Smooth muscle cell (in vitro differentiated cells): Measurements from ENCODE around the gene LIN54. TPM values are rescaled to one million over a fixed set of nuclear protein-coding genes. Genes with fewer than 3 reads are reported as not detected.

ENCODE experiments used
- DNase-seq: peaks from one replicate; lab custom pipeline; 2025; ENCODE audit not compliant: unreplicated experiment; lab: John Stamatoyannopoulos, UW
- H2AFZ ChIP-seq: fragments of 200-600 bp; sonication (generic); 2 replicates; pipeline ENCODE4 v1.6.0; 2016; ENCODE audit warnings: antibody characterized with exemption, low read depth, mild to moderate bottlenecking
- H3F3A ChIP-seq: fragments of 200-600 bp; sonication (generic); 2 replicates; pipeline ENCODE4 v1.6.0; 2017; ENCODE audit warnings: antibody characterized with exemption, low read depth
- H3K27ac ChIP-seq: fragments of 200-600 bp; sonication (generic); 2 replicates; pipeline ENCODE4 v1.5.1; 2016; ENCODE audit warnings: low read depth, mild to moderate bottlenecking
- H3K27me3 ChIP-seq: fragments of 200-600 bp; sonication (generic); 2 replicates; pipeline ENCODE4 v1.6.1; 2016; ENCODE audit warnings: low read depth, mild to moderate bottlenecking
- H3K36me3 ChIP-seq: fragments of 200-600 bp; sonication (generic); 2 replicates; pipeline ENCODE4 v1.5.1; 2016; ENCODE audit warnings: low read depth
- H3K4me1 ChIP-seq: fragments of 200-600 bp; sonication (generic); 2 replicates; pipeline ENCODE4 v1.5.1; 2016; ENCODE audit warnings: low read depth
- H3K4me2 ChIP-seq: fragments of 200-600 bp; sonication (generic); 2 replicates; pipeline ENCODE4 v1.6.0; 2016; ENCODE audit warnings: mild to moderate bottlenecking
- H3K4me3 ChIP-seq: fragments of 200-600 bp; sonication (generic); 2 replicates; pipeline ENCODE4 v1.5.1; 2016; ENCODE audit warnings: mild to moderate bottlenecking
- H3K79me2 ChIP-seq: fragments of 200-600 bp; sonication (generic); 2 replicates; pipeline ENCODE4 v1.6.0; 2016; ENCODE audit warnings: low read depth, mild to moderate bottlenecking
- H3K9ac ChIP-seq: fragments of 200-600 bp; sonication (generic); 2 replicates; pipeline ENCODE4 v1.6.0; 2016; ENCODE audit warnings: low read depth
- H3K9me3 ChIP-seq: fragments of 200-600 bp; sonication (generic); replicated peaks from 2 replicates; pipeline ENCODE4 v1.5.1; 2016; ENCODE audit warnings: low read depth
- H4K20me1 ChIP-seq: fragments of 200-600 bp; sonication (generic); 2 replicates; pipeline ENCODE4 v1.6.0; 2016; ENCODE audit warnings: low read depth
- WGBS: methylation state at CpG from one replicate; pipeline ENCODE4 v1.1.7; 2016; ENCODE audit warnings: low lambda C conversion rate; 5-methylcytosine and 5-hydroxymethylcytosine counted together
- polyA plus RNA-seq: library from polyadenylated mRNA; unstranded; fragments of >200 nt; fragmentation: Nextera tagmentation; extraction: Ambion mirVana; gene quantifications from 2 replicates; pipeline ENCODE4 v1.2.1, GENCODE V29; 2016
- total RNA-seq: library from RNA; depleted of rRNA; stranded (reverse); fragments of >200 nt; gene quantifications from 2 replicates; pipeline ENCODE4 v1.2.3, GENCODE V29; 2014
- TF ChIP-seq, protein P1 (sequence below): fragments of 200-600 bp; sonication (generic); IDR thresholded peaks from 2 replicates; pipeline ENCODE4 v1.5.1; 2017; ENCODE audit warnings: borderline replicate concordance, mild to moderate bottlenecking, antibody characterized with exemption; ENCODE audit not compliant: insufficient read depth, poor library complexity, severe bottlenecking

LIN54 gene
- total and polyA plus RNA-seq, 2 experiments from 2014 or later, result 5.0 to 24.1 TPM

DNA sequence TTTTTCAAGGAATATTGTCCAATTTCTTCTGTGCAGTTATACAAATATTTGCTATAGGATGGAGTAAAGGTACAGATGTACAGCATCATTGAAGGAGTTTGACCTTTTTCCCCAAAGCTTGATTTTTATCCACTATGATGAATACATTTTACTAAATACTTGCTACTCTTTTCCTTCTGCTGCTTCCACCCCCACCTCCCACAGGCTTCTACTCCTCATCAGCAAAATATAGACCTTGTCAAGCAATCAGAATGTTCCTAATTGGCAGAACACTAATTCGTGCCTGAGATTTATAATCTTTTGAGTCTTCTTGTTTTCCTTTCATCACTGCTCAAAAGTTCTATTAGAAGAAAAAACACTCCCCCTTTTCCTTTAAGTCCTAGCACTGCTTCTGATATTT lies 113.9 kb downstream of the LIN54 start:
- TF ChIP-seq, protein P1, sequence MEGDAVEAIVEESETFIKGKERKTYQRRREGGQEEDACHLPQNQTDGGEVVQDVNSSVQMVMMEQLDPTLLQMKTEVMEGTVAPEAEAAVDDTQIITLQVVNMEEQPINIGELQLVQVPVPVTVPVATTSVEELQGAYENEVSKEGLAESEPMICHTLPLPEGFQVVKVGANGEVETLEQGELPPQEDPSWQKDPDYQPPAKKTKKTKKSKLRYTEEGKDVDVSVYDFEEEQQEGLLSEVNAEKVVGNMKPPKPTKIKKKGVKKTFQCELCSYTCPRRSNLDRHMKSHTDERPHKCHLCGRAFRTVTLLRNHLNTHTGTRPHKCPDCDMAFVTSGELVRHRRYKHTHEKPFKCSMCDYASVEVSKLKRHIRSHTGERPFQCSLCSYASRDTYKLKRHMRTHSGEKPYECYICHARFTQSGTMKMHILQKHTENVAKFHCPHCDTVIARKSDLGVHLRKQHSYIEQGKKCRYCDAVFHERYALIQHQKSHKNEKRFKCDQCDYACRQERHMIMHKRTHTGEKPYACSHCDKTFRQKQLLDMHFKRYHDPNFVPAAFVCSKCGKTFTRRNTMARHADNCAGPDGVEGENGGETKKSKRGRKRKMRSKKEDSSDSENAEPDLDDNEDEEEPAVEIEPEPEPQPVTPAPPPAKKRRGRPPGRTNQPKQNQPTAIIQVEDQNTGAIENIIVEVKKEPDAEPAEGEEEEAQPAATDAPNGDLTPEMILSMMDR, result no peak
- Histone ChIP-seq H3K4me2 (peak overlapping the region; percentile 97), H3K36me3 (peaks cover 14% of the 10 kb centered on the region), H3K9ac (no peak overlapping the region), H3K79me2 (peaks cover 62% of the 10 kb centered on the region), H2AFZ (no peak overlapping the region), H3K4me3 (no peak overlapping the region), H3K9me3 (no peaks in the 10 kb centered on the region), H4K20me1 (peaks cover 23% of the 10 kb centered on the region), H3K27ac (peak overlapping the region; percentile 17), H3F3A (peaks cover 23% of the 10 kb centered on the region), H3K4me1 (peaks cover 34% of the 10 kb centered on the region), H3K27me3 (no peaks in the 10 kb centered on the region)
- DNase-seq, result no peak
- 100% methylated on average over 1 of the region's 1 CpG for WGBS

DNA sequence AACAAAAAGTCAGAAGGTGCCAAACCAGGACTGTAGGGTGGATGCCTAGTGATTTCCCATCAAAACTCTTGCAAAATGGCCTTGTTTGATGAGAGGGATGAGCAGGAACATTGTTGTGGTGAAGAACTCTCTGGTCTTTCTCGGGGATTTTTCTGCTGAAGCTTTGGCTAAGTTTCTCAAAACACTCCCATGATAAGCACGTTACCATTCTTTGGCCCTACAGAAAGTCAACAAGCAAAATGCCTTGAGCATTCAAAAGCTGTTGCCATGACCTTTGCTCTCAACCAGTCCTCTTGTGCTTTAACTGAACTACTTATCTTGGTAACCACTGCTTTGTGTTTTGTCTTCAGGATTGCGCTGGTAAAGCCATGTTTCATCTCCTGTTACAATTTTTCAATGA lies 116.7 kb downstream of the LIN54 start:
- no peak for DNase-seq
- Histone ChIP-seq H3K4me3 (no peak overlapping the region), H3K27me3 (no peaks in the 10 kb centered on the region), H3K9me3 (no peaks in the 10 kb centered on the region), H3K79me2 (peaks cover 66% of the 10 kb centered on the region), H3K9ac (no peak overlapping the region), H3K36me3 (peaks cover 14% of the 10 kb centered on the region), H3K4me2 (no peak overlapping the region), H3K27ac (peak overlapping the region; percentile 17), H2AFZ (no peak overlapping the region), H3F3A (peaks cover 12% of the 10 kb centered on the region), H4K20me1 (peaks cover 37% of the 10 kb centered on the region), H3K4me1 (peaks cover 35% of the 10 kb centered on the region)
- TF ChIP-seq, protein P1, result no peak
- WGBS, result 95% methylated on average over 3 of the region's 3 CpGs

- peaks cover 68% of the 10 kb centered on the region for H3K79me2 ChIP-seq
- no peak for DNase-seq
- H3K36me3 ChIP-seq, result peaks cover 14% of the 10 kb centered on the region
- H3K4me3 ChIP-seq, result peak overlapping the region; percentile 99
- H3K9me3 ChIP-seq, result no peaks in the 10 kb centered on the region
- no peak overlapping the region for H3K9ac ChIP-seq
- H4K20me1 ChIP-seq, result peaks cover 40% of the 10 kb centered on the region
- no peak overlapping the region for H2AFZ ChIP-seq
- H3F3A ChIP-seq, result peaks cover 12% of the 10 kb centered on the region
- TF ChIP-seq, protein P1, result no peak
- peaks cover 32% of the 10 kb centered on the region for H3K4me1 ChIP-seq
- H3K4me2 ChIP-seq, result peak overlapping the region; percentile 96
- no peaks in the 10 kb centered on the region for H3K27me3 ChIP-seq
- H3K27ac ChIP-seq, result peak overlapping the region; percentile 100
- WGBS, result 88% methylated on average over 1 of the region's 1 CpG
These were observed 118.2 kb downstream of the LIN54 start for GRCh38 chr4:82892467-82892802.

DNA sequence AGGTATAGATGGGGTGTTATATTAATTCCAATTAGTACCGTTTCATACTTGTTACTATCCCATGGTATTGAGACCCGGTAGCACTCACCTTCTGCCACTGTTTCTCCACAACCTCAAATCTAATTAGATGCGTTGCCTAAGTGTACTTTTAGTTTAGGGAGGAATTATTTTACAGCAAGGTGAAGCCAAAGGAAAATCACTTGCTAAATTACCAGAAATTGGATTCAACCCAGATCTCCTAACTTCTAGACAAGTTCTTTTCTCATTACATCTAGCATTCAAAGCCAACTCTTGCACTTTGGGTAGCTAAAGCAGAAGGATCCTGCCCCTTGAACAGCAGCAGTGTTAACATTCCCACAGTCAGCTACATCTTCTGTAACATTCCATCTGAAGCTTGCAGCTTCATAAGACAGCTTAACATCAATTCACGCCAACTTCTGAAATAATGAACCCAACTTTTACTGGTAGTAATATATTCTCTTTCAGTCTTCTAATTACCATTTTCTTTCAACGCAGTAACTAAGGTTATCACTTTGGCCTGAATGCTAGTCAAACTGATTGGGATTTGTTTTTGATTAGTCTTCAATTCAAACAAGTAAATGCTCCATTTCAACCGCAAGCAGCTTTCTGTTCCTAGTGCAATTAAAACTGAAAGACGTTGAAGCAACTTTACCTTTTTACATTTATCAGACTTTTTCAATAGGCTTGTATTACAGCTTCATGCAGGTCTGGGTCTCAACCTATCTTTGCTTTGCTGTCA lies 118.7 kb downstream of the LIN54 start:
- peak overlapping the region; percentile 100 for H3K27ac ChIP-seq
- peaks cover 40% of the 10 kb centered on the region for H4K20me1 ChIP-seq
- peaks cover 12% of the 10 kb centered on the region for H3F3A ChIP-seq
- H3K4me2 ChIP-seq, result peak overlapping the region; percentile 96
- H3K9me3 ChIP-seq, result no peaks in the 10 kb centered on the region
- no peaks in the 10 kb centered on the region for H3K27me3 ChIP-seq
- H3K4me1 ChIP-seq, result peaks cover 32% of the 10 kb centered on the region
- peaks cover 14% of the 10 kb centered on the region for H3K36me3 ChIP-seq
- H2AFZ ChIP-seq, result peak overlapping the region; percentile 43
- H3K9ac ChIP-seq, result peak overlapping the region; percentile 100
- TF ChIP-seq, protein P1, result no peak
- no peak for DNase-seq
- H3K4me3 ChIP-seq, result peak overlapping the region; percentile 99
- H3K79me2 ChIP-seq, result peaks cover 68% of the 10 kb centered on the region
- WGBS, result 32% methylated on average over 7 of the region's 7 CpGs
